ENCODE measurements around the gene MARK2. TPM values are rescaled to one million over a fixed set of nuclear protein-coding genes. Genes with fewer than 3 reads are reported as not detected.

Gene MARK2
- total and polyA plus RNA-seq, 2 of the 8 experiments (the other 6 are each of a cell fraction or from before 2014, with no cell fraction given) = 19.3 to 58.5 TPM

DNA sequence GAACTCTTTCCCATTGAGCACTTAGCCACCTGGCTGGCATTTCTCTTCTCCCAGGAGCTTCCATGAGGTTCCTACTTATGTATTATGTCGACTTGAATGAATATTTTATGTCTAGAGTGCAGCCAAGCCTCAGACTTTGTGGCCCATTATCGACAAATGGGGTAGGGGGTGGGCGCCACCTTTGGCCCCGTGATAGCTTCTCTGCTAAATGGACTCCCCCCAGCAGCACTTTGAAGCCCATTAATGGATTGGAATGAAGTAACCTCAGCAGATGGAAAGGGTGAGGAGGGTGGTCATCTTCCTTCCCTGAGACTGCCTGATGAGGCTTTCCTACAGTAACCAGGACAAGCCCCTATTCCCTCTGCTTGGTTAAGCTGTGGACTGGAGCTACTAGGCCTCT is 5.9 kb downstream of the MARK2 start:
- POLR2A ChIA-PET (ENCODE audit: partially characterized antibody) = interaction anchor here (0.7 to 6.2 kb wide), 11 partner anchors 13 to 76 kb away, joined by 3 to 30 read pairs (median 3); partner anchors contain the start of genes RCOR2 and ZFTA
- Histone ChIP-seq H3K4me1 (replicated peaks in 1 of 4; ENCODE audit: control insufficient read depth in 3 of 4, insufficient read depth in 4 of 4, low read length in 3 of 4) (peaks cover 31 to 45% (median 37%) of the 10 kb centered on the region in 4 experiments), H4K20me1 (replicated peaks in 1 of 2; ENCODE audit: control insufficient read depth in 1 of 2, insufficient read depth in 2 of 2, low read length in 2 of 2) (peaks cover 27 to 30% of the 10 kb centered on the region in 2 experiments)

More for the DNA sequence above, 5.9 kb downstream of the MARK2 start:
- Histone ChIP-seq H3K18ac (ENCODE audit: extremely low read depth, low read length) (no peak overlapping the region), H2AK5ac (ENCODE audit: low read depth, low read length) (no peak overlapping the region), H4K5ac (ENCODE audit: insufficient read length, low read depth, low read length) (no peak overlapping the region), H3K79me2 (ENCODE audit: control insufficient read depth in 1 of 2, insufficient read depth in 2 of 2, low read length in 2 of 2) (peaks cover 30 to 93% of the 10 kb centered on the region in 2 experiments), H3K23me2 (ENCODE audit: low read depth, low read length) (peaks cover 10% of the 10 kb centered on the region), H3K14ac (ENCODE audit: insufficient read length) (no peak overlapping the region), H2BK15ac (ENCODE audit: low read length) (no peak overlapping the region), H3K27ac (ENCODE audit: low read depth, low read length) (no peak overlapping the region), H3K9ac (replicated peaks in 1 of 4; ENCODE audit: extremely low read depth in 1 of 4, low read depth in 3 of 4, low read length in 3 of 4) (no peak overlapping the region), H4K8ac (ENCODE audit: extremely low read depth, insufficient read depth, low read length) (no peak overlapping the region), H3K4me3 (ENCODE audit: extremely low read depth in 1 of 4, insufficient read depth in 2 of 4, low read depth in 3 of 4, low read length in 4 of 4) (no peak overlapping the region), H3K36me3 (ENCODE audit: control insufficient read depth in 2 of 4, insufficient read depth in 4 of 4, low read length in 3 of 4) (peaks cover 0 to 2% (median 1%) of the 10 kb centered on the region in 4 experiments; a peak in 2 of 8 replicates), H4K91ac (replicated peaks; ENCODE audit: insufficient read length, low read length) (no peak overlapping the region), H3K23ac (ENCODE audit: insufficient read length) (no peak overlapping the region), H2BK20ac (ENCODE audit: low read length) (no peak overlapping the region), H2AFZ (ENCODE audit: low read length) (no peak overlapping the region), H2BK12ac (ENCODE audit: low read depth, low read length) (0 out of 2 replicates have a peak overlapping the region, but pooled peaks have one; percentile 42), H3K4me2 (ENCODE audit: insufficient read depth in 1 of 2, low read depth in 2 of 2, low read length in 2 of 2) (no peak overlapping the region; a peak in 1 of 4 replicates), H3K79me1 (ENCODE audit: low read depth, low read length) (peaks cover 32% of the 10 kb centered on the region), H3K27me3 (replicated peaks in 1 of 4; ENCODE audit: control insufficient read depth in 3 of 4, extremely low read depth in 1 of 4, insufficient read depth in 3 of 4, low read length in 3 of 4) (no peaks in the 10 kb centered on the region), H3K56ac (replicated peaks; ENCODE audit: insufficient read length, low read depth, low read length) (no peak overlapping the region), H2BK120ac (replicated peaks; ENCODE audit: low read depth, low read length) (no peak overlapping the region), H2BK5ac (ENCODE audit: low read depth, low read length) (0 out of 2 replicates have a peak overlapping the region, but pooled peaks have one; percentile 24), H3K4ac (replicated peaks; ENCODE audit: insufficient read length, low read depth, low read length) (no peak overlapping the region), H3K9me3 (ENCODE audit: insufficient read depth in 2 of 2, low read depth in 1 of 2, low read length in 1 of 2) (no peaks in the 10 kb centered on the region)
- CTCF ChIA-PET (ENCODE audit: partially characterized antibody) = interaction anchor here (0.8 to 4.9 kb wide), 17 partner anchors 11 to 113 kb away, joined by 3 to 19 read pairs (median 4); no protein-coding TSS in a partner anchor
- DNase-seq (ENCODE audit: low read depth in 1 of 2, low spot score in 2 of 2) (no peak), FAIRE-seq (no peak)
- TF ChIP-seq TBP (IDR thresholded peaks at IDR 0.05; ENCODE audit: low read depth, low read length) (no peak), TCF12 (IDR thresholded peaks at IDR 0.05; ENCODE audit: low read depth, low read length) (no peak)
- WGBS, 2 experiments (ENCODE audit: extremely low coverage in 1 of 2, insufficient coverage in 1 of 2, insufficient read length in 1 of 2, insufficient replicate concordance in 2 of 2, low coverage in 1 of 2, low lambda C conversion rate in 2 of 2, missing lambda C conversion rate in 1 of 2) = 85% methylated on average over 4 of the region's 4 CpGs; no CpG with 5 or more reads in 1 of the 2 experiments
